GM21717 (cell line): ENCODE data around the gene DGKI.

Experiments used
- ATAC-seq: cut with Tn5 transposase; IDR thresholded peaks from one replicate; pipeline ENCODE4 v1.9.1; 2021; ENCODE audit warnings: mild to moderate bottlenecking, moderate library complexity; ENCODE audit not compliant: unreplicated experiment

Gene DGKI

GRCh38 chr7:137661634-137662033 is 185.1 kb downstream of the DGKI start:
- ATAC-seq, result no peak

GRCh38 chr7:137658190-137658900 is 188.4 kb downstream of the DGKI start:
- ATAC-seq, result no peak

GRCh38 chr7:137657476-137658189 is 189.1 kb downstream of the DGKI start:
- ATAC-seq, result no peak

- ATAC-seq, result no peak
These were observed 189.9 kb downstream of the DGKI start for GRCh38 chr7:137656850-137657232.

- ATAC-seq, result peak; percentile 90
These were observed 190.4 kb downstream of the DGKI start for GRCh38 chr7:137656227-137656849.

- no peak for ATAC-seq
These were observed 191.0 kb downstream of the DGKI start for GRCh38 chr7:137655804-137656203.

- ATAC-seq, result no peak
These were observed 194.1 kb downstream of the DGKI start for GRCh38 chr7:137652721-137653120.

- ATAC-seq, result no peak
These were observed 198.7 kb downstream of the DGKI start for GRCh38 chr7:137647905-137648565.

GRCh38 chr7:137642472-137642871 is 204.3 kb downstream of the DGKI start:
- no peak for ATAC-seq

GRCh38 chr7:137642031-137642430 is 204.7 kb downstream of the DGKI start:
- no peak for ATAC-seq

GRCh38 chr7:137636376-137636775 is 210.4 kb downstream of the DGKI start:
- ATAC-seq, result no peak

- ATAC-seq, result no peak
These were observed 210.9 kb downstream of the DGKI start for GRCh38 chr7:137635874-137636273.

GRCh38 chr7:137635132-137635531 is 211.6 kb downstream of the DGKI start:
- no peak for ATAC-seq

GRCh38 chr7:137634356-137634755 is 212.4 kb downstream of the DGKI start:
- no peak for ATAC-seq

GRCh38 chr7:137633133-137633532 is 213.6 kb downstream of the DGKI start:
- ATAC-seq, result no peak

- no peak for ATAC-seq
These were observed 218.6 kb downstream of the DGKI start for GRCh38 chr7:137628216-137628615.

- ATAC-seq, result peak; percentile 55
These were observed 220.2 kb downstream of the DGKI start for GRCh38 chr7:137626469-137627067.

- no peak for ATAC-seq
These were observed 221.6 kb downstream of the DGKI start for GRCh38 chr7:137625197-137625596.

- ATAC-seq, result no peak
These were observed 227.6 kb downstream of the DGKI start for GRCh38 chr7:137619181-137619580.

- ATAC-seq, result no peak
These were observed 228.0 kb downstream of the DGKI start for GRCh38 chr7:137618748-137619147.

- ATAC-seq, result no peak
These were observed 233.7 kb downstream of the DGKI start for GRCh38 chr7:137613006-137613525.
